Pancreas (tissue), 10 donors: ENCODE results near the gene ZNF2. TPM values are rescaled to one million over a fixed set of nuclear protein-coding genes. Genes with fewer than 3 reads are reported as not detected.
A peak's percentile ranks its signal among the peaks of the same experiment; 100 is the strongest.

Source experiments
- ATAC-seq, 4 donors: fragments of 200-7000 bp; cut with Tn5 transposase; one replicate each; pipeline versions ENCODE4 v1.8.0 to v1.9.1; 2020; ENCODE audit warnings: mild to moderate bottlenecking in 4 of 4, moderate library complexity in 4 of 4
- DNase-seq, 6 donors: peaks; one replicate each; pipeline ENCODE4 v3.0.0-alpha.2; 2020
- FAIRE-seq: peaks from 2 replicates; lab custom pipeline; 2012; peaks lifted over from hg19 to GRCh38; lab: Jason Lieb, UNC
- H3K27ac ChIP-seq, 4 donors: fragments of 200-600 bp; sonication (generic); 1 replicate in 3 of 4; 2 replicates in 1 of 4; pipeline versions ENCODE4 v1.5.0 to v1.8.0; 2020
- H3K27me3 ChIP-seq, 4 donors: fragments of 200-600 bp; one replicate each; pipeline ENCODE4 v1.8.0; 2021
- H3K36me3 ChIP-seq, 3 donors: fragments of 200-600 bp; sonication (generic) in 1 of 3; one replicate each; pipeline versions ENCODE4 v1.5.0 to v1.8.0; 2020 to 2021
- H3K4me1 ChIP-seq, 3 donors: fragments of 200-600 bp; one replicate each; pipeline ENCODE4 v1.8.0; 2021
- H3K4me3 ChIP-seq, 4 donors: fragments of 200-600 bp; sonication (generic) in 2 of 4; one replicate each; pipeline versions ENCODE4 v1.5.0 to v1.8.0; 2020 to 2021
- H3K9me3 ChIP-seq, 4 donors: fragments of 200-600 bp; one replicate each; pipeline ENCODE4 v1.8.0; 2021
- WGBS, 2 donors: extraction: QIAGEN DNeasy Blood & Tissue Kit; methylation state at CpG; one replicate each; pipeline ENCODE4 v1.1.7; 2013; 5-methylcytosine and 5-hydroxymethylcytosine counted together
- intact Hi-C, 3 donors: fragments of 100-400 bp; cut with DNase I; formaldehyde crosslinking; loops; one replicate each; pipeline versions ENCODE4 v1.11.1 to v1.14.2; 2022
- polyA plus RNA-seq, 2 donors: library from polyadenylated mRNA; stranded (reverse); fragments of 200-250 nt; gene quantifications; one replicate each; pipeline ENCODE4 v1.2.3, GENCODE V29; 2013
- total RNA-seq, 6 donors: library from RNA; stranded (reverse); fragmentation: NEBNext Ultra II Directional in 4 of 6; extraction: Animal tissue kit (Norgen Biotek cat#: 25700) in 4 of 6; gene quantifications; one replicate each; pipeline versions ENCODE4 v1.2.1 to v1.2.4, GENCODE V29; 2021 to 2023
- TF ChIP-seq, protein P1 (sequence below), 4 donors: fragments of 200-600 bp; sonication (generic) in 3 of 4; IDR thresholded peaks; one replicate each; pipeline versions ENCODE4 v1.5.0 to v1.8.0; 2021; ENCODE audit warnings: antibody characterized with exemption in 4 of 4
- donor health status: healthy with polysubstance abuse.
- donor health status: DM: no; HTN: no; CAD: no; lungs with moderate emphysema.
- donor health status: DM: no; HTN: no; CAD: no.
- donor health status: control.
- donor health status: control.
- donor health status: Bipolar disorder and iron deficiency.
- donor health status: DM: yes; HTN: yes; CAD: no.
- donor health status: DM: no; HTN: no; CAD: no.
- donor health status: DM: no; HTN: no; CAD: no.
- donor health status: DM: yes; HTN: yes; CAD: no.

The ZNF2 gene
- total and polyA plus RNA-seq, 8 donors: 0.80 to 2.9 (median 2.0) TPM

DNA sequence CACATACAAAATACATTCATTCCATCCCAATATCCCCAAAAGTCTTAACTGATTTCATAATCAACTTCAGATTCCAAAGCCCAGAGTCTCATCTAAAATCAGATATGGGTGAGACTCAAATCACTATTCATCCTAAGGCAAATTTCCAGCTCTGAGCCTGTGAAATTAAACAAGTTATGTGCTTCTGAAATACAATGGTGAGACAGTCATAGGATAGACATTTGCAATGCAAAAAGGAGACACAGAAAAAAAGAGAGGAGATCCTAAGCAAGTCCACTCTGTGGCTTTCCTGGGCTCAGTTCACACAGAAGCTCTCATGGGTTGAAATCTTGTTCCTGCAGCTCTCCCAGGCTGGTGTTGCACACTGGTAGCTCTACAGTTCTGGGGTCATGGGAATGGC, 60.0 kb downstream of the ZNF2 start:
- peaks cover 0 to 4% (median 0%) of the 10 kb centered on the region in 4 donors for H3K9me3 ChIP-seq
- FAIRE-seq: no peak
- DNase-seq: no peak
- intact Hi-C loops: loop anchor here in 1 of 3 donors (5.0 kb wide), 1 partner anchor 92 kb away; no protein-coding TSS in a partner anchor
- H3K27me3 ChIP-seq: no peaks in the 10 kb centered on the region
- no peaks in the 10 kb centered on the region for H3K4me1 ChIP-seq
- H3K27ac ChIP-seq: no peak overlapping the region
- no peak for ATAC-seq
- no peak overlapping the region for H3K4me3 ChIP-seq
- TF ChIP-seq, protein P1, sequence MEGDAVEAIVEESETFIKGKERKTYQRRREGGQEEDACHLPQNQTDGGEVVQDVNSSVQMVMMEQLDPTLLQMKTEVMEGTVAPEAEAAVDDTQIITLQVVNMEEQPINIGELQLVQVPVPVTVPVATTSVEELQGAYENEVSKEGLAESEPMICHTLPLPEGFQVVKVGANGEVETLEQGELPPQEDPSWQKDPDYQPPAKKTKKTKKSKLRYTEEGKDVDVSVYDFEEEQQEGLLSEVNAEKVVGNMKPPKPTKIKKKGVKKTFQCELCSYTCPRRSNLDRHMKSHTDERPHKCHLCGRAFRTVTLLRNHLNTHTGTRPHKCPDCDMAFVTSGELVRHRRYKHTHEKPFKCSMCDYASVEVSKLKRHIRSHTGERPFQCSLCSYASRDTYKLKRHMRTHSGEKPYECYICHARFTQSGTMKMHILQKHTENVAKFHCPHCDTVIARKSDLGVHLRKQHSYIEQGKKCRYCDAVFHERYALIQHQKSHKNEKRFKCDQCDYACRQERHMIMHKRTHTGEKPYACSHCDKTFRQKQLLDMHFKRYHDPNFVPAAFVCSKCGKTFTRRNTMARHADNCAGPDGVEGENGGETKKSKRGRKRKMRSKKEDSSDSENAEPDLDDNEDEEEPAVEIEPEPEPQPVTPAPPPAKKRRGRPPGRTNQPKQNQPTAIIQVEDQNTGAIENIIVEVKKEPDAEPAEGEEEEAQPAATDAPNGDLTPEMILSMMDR (IDR thresholded peaks at IDR 0.05): no peak
- H3K36me3 ChIP-seq: no peaks in the 10 kb centered on the region

DNA sequence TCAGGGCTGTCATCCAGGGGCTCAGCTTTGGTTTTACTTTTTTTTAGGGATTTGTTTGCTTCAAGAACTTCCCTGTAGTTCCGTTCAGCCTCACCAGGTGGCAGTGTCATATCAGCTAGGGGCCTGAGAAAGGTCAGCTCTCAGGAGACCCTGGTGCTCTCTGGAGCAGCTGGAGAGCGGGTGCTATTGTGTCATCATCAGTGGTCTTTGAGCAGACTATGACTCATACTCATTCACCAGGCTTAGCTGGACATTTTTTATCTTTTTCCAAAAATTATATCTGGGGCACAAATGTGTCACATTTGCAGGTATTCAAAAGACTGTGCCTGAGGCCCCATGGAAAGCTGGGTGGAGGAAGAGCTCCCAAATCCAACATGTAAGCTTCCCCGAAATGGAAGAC, 66.1 kb downstream of the ZNF2 start:
- Histone ChIP-seq H3K27ac (no peak overlapping the region), H3K9me3 (no peaks in the 10 kb centered on the region), H3K4me3 (no peak overlapping the region), H3K4me1 (no peaks in the 10 kb centered on the region), H3K27me3 (no peaks in the 10 kb centered on the region), H3K36me3 (no peaks in the 10 kb centered on the region)
- no peak for FAIRE-seq
- WGBS, 2 donors: 32 to 33% methylated on average over 3 of the region's 3 CpGs
- peak; percentile 46 to 87 (median 75) for DNase-seq
- TF ChIP-seq, protein P1 (IDR thresholded peaks at IDR 0.05): peak; percentile 37 to 76 (median 68)
- ATAC-seq: peak; percentile 60 to 91 (median 76)
- intact Hi-C loops: loop anchor here in 1 of 3 donors (5.0 kb wide), 1 partner anchor 81 kb away; no protein-coding TSS in a partner anchor

DNA sequence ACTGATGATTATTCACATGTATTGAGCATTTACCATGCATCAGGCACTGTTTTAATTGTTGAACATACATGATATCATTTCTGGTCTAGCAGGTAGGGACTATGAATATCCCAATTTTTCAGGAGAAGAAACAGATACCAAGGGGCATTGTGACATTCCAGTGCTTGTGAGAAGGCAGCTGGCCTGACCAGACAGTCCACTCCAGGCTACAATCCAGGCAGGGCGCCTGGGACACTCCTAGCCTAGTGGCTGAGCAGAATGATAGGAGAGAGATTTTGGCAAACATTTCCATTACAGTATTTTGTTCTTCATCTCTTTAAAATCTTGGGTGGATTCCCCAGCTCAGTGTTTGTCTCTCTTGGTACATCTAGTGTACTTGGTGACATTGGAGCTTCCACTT, 66.6 kb downstream of the ZNF2 start:
- DNase-seq (no peak), FAIRE-seq (no peak), ATAC-seq (no peak)
- H3K4me1 ChIP-seq: no peaks in the 10 kb centered on the region
- no peaks in the 10 kb centered on the region for H3K9me3 ChIP-seq
- no peaks in the 10 kb centered on the region for H3K36me3 ChIP-seq
- no peak overlapping the region for H3K27ac ChIP-seq
- TF ChIP-seq, protein P1 (IDR thresholded peaks at IDR 0.05): no peak
- intact Hi-C loops: loop anchor here in 1 of 3 donors (5.0 kb wide), 1 partner anchor 80 kb away; no protein-coding TSS in a partner anchor
- no peaks in the 10 kb centered on the region for H3K27me3 ChIP-seq
- WGBS, 2 donors: 53 to 73% methylated on average over 1 of the region's 1 CpG
- H3K4me3 ChIP-seq: no peak overlapping the region

Other genes with a start within 250 kb of the ZNF2 start
- 1 to 10 TPM in 1 of 6 donors, under 1 TPM in 4, not detected in 1; 0.25 to 1.2 (median 0.55) TPM for gene MAL, start 140.1 kb upstream of the ZNF2 start, total RNA-seq
- 1 to 10 TPM; 1.6 to 1.9 TPM for gene MAL, start 140.1 kb upstream of the ZNF2 start, polyA plus RNA-seq
- 10 to 100 TPM; 14.8 to 28.0 (median 17.9) TPM for gene MRPS5, start 44.0 kb upstream of the ZNF2 start, total RNA-seq
- 10 to 100 TPM; 42.5 to 55.2 TPM for gene MRPS5, start 44.0 kb upstream of the ZNF2 start, polyA plus RNA-seq
- gene ZNF514, start 6.0 kb upstream of the ZNF2 start, total RNA-seq: 10 to 100 TPM in 1 of 6 donors, 1 to 10 TPM in 5; 7.2 to 16.3 (median 8.0) TPM
- 10 to 100 TPM; 12.7 to 16.0 TPM for gene ZNF514, start 6.0 kb upstream of the ZNF2 start, polyA plus RNA-seq
- gene ZNF892, start 41.7 kb downstream of the ZNF2 start, total RNA-seq: 1 to 10 TPM; 1.5 to 5.2 (median 3.0) TPM
- under 1 TPM; 0.63 to 0.76 TPM for gene ZNF892, start 41.7 kb downstream of the ZNF2 start, polyA plus RNA-seq
- 10 to 100 TPM in 5 of 6 donors, 1 to 10 TPM in 1; 9.5 to 20.4 (median 12.8) TPM for gene PROM2, start 108.6 kb downstream of the ZNF2 start, total RNA-seq
- 10 to 100 TPM in 1 of 2 donors, 1 to 10 TPM in 1; 8.3 to 12.5 TPM for gene PROM2, start 108.6 kb downstream of the ZNF2 start, polyA plus RNA-seq
- 1 to 10 TPM; 3.5 to 7.5 (median 3.6) TPM for gene KCNIP3, start 131.5 kb downstream of the ZNF2 start, total RNA-seq
- gene KCNIP3, start 131.5 kb downstream of the ZNF2 start, polyA plus RNA-seq: 1 to 10 TPM; 3.5 to 4.5 TPM
- gene FAHD2A, start 236.9 kb downstream of the ZNF2 start, total RNA-seq: 10 to 100 TPM; 15.4 to 22.2 (median 17.9) TPM
- 10 to 100 TPM; 19.0 to 19.8 TPM for gene FAHD2A, start 236.9 kb downstream of the ZNF2 start, polyA plus RNA-seq